Measurements from ENCODE around the gene CNOT1.

DNA sequence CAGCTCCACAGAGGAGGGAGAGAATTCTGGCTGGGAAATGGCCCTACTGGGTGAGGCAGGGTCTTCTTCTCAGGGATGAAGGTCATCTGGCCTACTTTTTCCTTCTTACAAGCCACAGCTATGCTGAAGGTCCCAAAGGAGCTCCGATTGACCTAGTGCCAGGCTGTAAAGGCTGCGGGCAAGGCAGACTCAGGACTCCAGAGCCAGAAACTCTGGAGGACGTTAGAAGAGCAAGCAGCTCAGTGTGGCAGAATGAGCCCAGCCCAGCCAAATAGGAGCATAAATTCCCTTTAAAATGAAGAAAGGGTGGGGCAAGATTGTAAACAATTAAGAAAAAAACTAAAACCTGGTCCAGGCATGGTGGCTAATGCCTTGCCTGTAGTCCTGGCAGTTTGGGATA, 20.1 kb upstream of the CNOT1 start:
- TF ChIP-seq TAF1 (IDR thresholded peaks at IDR 0.05; ENCODE audit: low read depth, low read length) (no peak), POLR2AphosphoS5 (IDR thresholded peaks at IDR 0.05; ENCODE audit: low read depth, low read length) (no peak), POLR2A (IDR thresholded peaks at IDR 0.05; ENCODE audit: low read depth, low read length) (no peak), PAX5 (IDR thresholded peaks at IDR 0.05; ENCODE audit: insufficient read depth, low read length, severe bottlenecking) (no peak), POU2F2 (IDR thresholded peaks at IDR 0.05; ENCODE audit: low read depth, low read length) (no peak), SPI1 (IDR thresholded peaks at IDR 0.05; ENCODE audit: low read depth, low read length) (no peak)
